Measurements from ENCODE around the gene MIPOL1.

DNA sequence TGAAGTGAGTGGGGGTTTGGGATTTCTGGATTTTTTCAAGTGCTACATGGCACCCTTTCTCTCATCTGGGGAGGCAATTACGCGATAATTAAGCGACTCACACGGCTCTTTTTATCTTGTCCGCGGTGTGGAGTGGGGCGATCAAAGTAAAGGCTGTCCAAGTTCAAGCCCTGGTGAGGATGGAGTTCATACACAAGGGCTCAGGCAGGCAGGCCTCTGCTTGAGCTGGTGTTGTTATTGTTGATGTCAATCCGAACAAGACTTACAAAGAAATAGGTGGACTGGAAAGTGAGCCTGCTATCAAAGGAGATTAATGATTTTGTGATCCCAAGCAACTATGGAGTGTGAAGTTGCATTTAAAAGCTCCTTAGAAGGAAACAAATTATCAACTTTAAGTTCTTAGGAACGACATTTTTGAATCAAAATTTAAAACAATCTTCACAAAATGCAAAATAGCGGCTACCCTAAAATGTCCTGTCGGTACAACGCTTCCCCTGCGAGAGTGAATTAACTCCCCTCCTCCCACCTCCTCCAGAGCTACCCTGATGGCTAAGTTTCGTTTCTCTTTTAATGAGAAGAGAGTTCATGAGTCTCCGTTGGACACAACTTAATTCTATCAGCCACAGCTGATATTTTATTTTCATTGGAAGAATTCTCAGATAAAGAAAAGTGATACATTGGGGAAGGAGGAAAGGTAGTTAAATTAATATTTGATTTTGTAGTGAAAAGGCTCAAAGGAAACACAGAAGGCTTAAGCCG is 391.4 kb downstream of the MIPOL1 start:
- no peak for TF ChIP-seq JUND (IDR thresholded peaks at IDR 0.05; ENCODE audit: borderline replicate concordance, low read depth, low read length)
- TF ChIP-seq JUND (tag; IDR thresholded peaks at IDR 0.05; ENCODE audit: borderline replicate concordance, low read depth, low read length) = no peak
- no peak for TF ChIP-seq ZFP36 (IDR thresholded peaks at IDR 0.05; ENCODE audit: low read depth, low read length, partially characterized antibody)
- TF ChIP-seq CREB1 (IDR thresholded peaks at IDR 0.05) = no peak
- TF ChIP-seq CREB1 (CRISPR knock-in tag; IDR thresholded peaks at IDR 0.05) = no peak
- TF ChIP-seq POLR2AphosphoS5 (IDR thresholded peaks at IDR 0.05; ENCODE audit: control insufficient read depth, insufficient read depth, low read depth, low read length) = no peak
- TF ChIP-seq CHD2 (IDR thresholded peaks at IDR 0.05; ENCODE audit: low read depth, low read length) = no peak
- TF ChIP-seq PATZ1 (CRISPR knock-in tag; IDR thresholded peaks at IDR 0.05; ENCODE audit: borderline replicate concordance) = no peak
- no peak for TF ChIP-seq EP300 (IDR thresholded peaks at IDR 0.05; ENCODE audit: low read length)
- no peak for TF ChIP-seq CTCF (IDR thresholded peaks at IDR 0.05 in 2 of 3, conservative IDR thresholded peaks at IDR 0.05 in 1 of 3; ENCODE audit: insufficient read depth in 2 of 3, low read depth in 1 of 3, low read length in 3 of 3)

All from K562 (cell line).